B cell (primary cell): ENCODE data around the gene SLC17A1. TPM values are rescaled to one million over a fixed set of nuclear protein-coding genes. Genes with fewer than 3 reads are reported as not detected.

ENCODE experiments used
- ATAC-seq: fragments of 200-7000 bp; cut with Tn5 transposase; one replicate; pipeline ENCODE4 v1.10.0; 2021; ENCODE audit warnings: low read depth, mild to moderate bottlenecking, moderate number of reproducible peaks, moderate library complexity
- CTCF ChIA-PET: fragments of 350-600 bp; sonication (Branson Sonifier 250); formaldehyde crosslinking; loops from one replicate; lab custom pipeline; 2021; ENCODE audit warnings: antibody characterized with exemption, inconsistent platforms; lab: Charles Lee
- POLR2A ChIA-PET: fragments of 350-600 bp; sonication (Branson Sonifier 250); formaldehyde crosslinking; loops from one replicate; lab custom pipeline; 2021; ENCODE audit warnings: antibody characterized with exemption; lab: Charles Lee
- DNase-seq: peaks from one replicate; pipeline ENCODE4 v3.0.0; 2013
- H2AFZ ChIP-seq: 2 replicates; pipeline ENCODE4 v1.6.1; 2012; ENCODE audit warnings: mild to moderate bottlenecking, low read depth, low read length; ENCODE audit not compliant: insufficient read depth, poor library complexity, severe bottlenecking
- H3K27ac ChIP-seq, 2 donors: 1 replicate in 1 of 2; 2 replicates in 1 of 2; pipeline ENCODE4 v1.5.1; 2012 to 2013; ENCODE audit warnings: low read length in 2 of 2, mild to moderate bottlenecking in 2 of 2, moderate library complexity in 1 of 2
- H3K27me3 ChIP-seq, 4 experiments: fragments of 200-600 bp in 1 of 4; sonication (generic) in 1 of 4; replicated peaks in 1 of 4; 1 replicate in 2 of 4; 2 replicates in 2 of 4; pipeline versions ENCODE4 v1.6.1 to v1.7.0; 2013 to 2016; ENCODE audit warnings: low read length in 3 of 4, mild to moderate bottlenecking in 2 of 4, mixed read lengths in 1 of 4, moderate library complexity in 1 of 4; ENCODE audit not compliant: insufficient read depth in 4 of 4, control insufficient read depth in 3 of 4; ENCODE audit errors: control extremely low read depth in 1 of 4
- H3K36me3 ChIP-seq, 2 experiments: replicated peaks in 1 of 2; 1 replicate in 1 of 2; 2 replicates in 1 of 2; pipeline versions ENCODE4 v1.6.1 to v1.7.1; 2013; ENCODE audit warnings: low read length in 1 of 2; ENCODE audit not compliant: insufficient read depth in 2 of 2, control insufficient read depth in 1 of 2; ENCODE audit errors: control extremely low read depth in 1 of 2, extremely low read depth in 1 of 2
- H3K4me1 ChIP-seq, 2 donors: fragments of 200-600 bp in 1 of 2; sonication (generic) in 1 of 2; 1 replicate in 1 of 2; 2 replicates in 1 of 2; pipeline versions ENCODE4 v1.5.1 to v1.6.1; 2013 to 2017; ENCODE audit warnings: low read length in 2 of 2; ENCODE audit not compliant: control insufficient read depth in 2 of 2, insufficient read depth in 2 of 2
- H3K4me2 ChIP-seq: replicated peaks from 2 replicates; pipeline ENCODE3; 2012; ENCODE audit warnings: mild to moderate bottlenecking, low read depth, low read length; ENCODE audit not compliant: poor library complexity, severe bottlenecking
- H3K4me3 ChIP-seq, 5 experiments: fragments of 200-600 bp in 1 of 5; sonication (generic) in 1 of 5; 1 replicate in 3 of 5; 2 replicates in 2 of 5; pipeline versions ENCODE4 v1.5.1 to v1.7.0; 2011 to 2016; ENCODE audit warnings: low read length in 4 of 5, mild to moderate bottlenecking in 4 of 5, low read depth in 2 of 5, control low read depth in 1 of 5, moderate library complexity in 1 of 5; ENCODE audit not compliant: insufficient read depth in 1 of 5; ENCODE audit errors: control extremely low read depth in 1 of 5, extremely low read depth in 1 of 5
- H3K79me2 ChIP-seq: fragments of 200-600 bp; sonication (generic); one replicate; pipeline ENCODE4 v1.6.0; 2016; ENCODE audit warnings: low read length; ENCODE audit not compliant: control insufficient read depth, insufficient read depth
- H3K9ac ChIP-seq: fragments of 200-600 bp; sonication (generic); 2 replicates; pipeline ENCODE4 v1.6.1; 2017; ENCODE audit warnings: mild to moderate bottlenecking, low read length, moderate library complexity
- H3K9me3 ChIP-seq, 3 donors: one replicate each; pipeline versions ENCODE4 v1.6.1 to v1.7.1; 2013; ENCODE audit warnings: low read length in 2 of 3; ENCODE audit not compliant: control insufficient read depth in 2 of 3, insufficient read depth in 1 of 3; ENCODE audit errors: control extremely low read depth in 1 of 3
- H4K20me1 ChIP-seq: 2 replicates; pipeline ENCODE4 v1.6.0; 2012; ENCODE audit warnings: mild to moderate bottlenecking, low read length; ENCODE audit not compliant: insufficient read depth, control insufficient read depth, poor library complexity, severe bottlenecking
- H3K27ac Mint-ChIP-seq: one replicate; pipeline ENCODE4 v1.8.0; 2021; ENCODE audit warnings: mixed read lengths
- H3K27me3 Mint-ChIP-seq: one replicate; pipeline ENCODE4 v1.8.0; 2021; ENCODE audit warnings: mixed read lengths
- H3K4me1 Mint-ChIP-seq: one replicate; pipeline ENCODE4 v1.8.0; 2021; ENCODE audit warnings: mixed read lengths
- H3K4me3 Mint-ChIP-seq: one replicate; pipeline ENCODE4 v1.8.0; 2021; ENCODE audit warnings: mixed read lengths
- H3K9me3 Mint-ChIP-seq: one replicate; pipeline ENCODE4 v1.8.0; 2022; ENCODE audit warnings: mixed read lengths; ENCODE audit not compliant: insufficient read depth
- EZH2 ChIP-seq: IDR thresholded peaks from 2 replicates; pipeline ENCODE4 v1.6.1; 2012; ENCODE audit warnings: borderline replicate concordance, low read depth, mild to moderate bottlenecking, moderate library complexity, low read length; ENCODE audit not compliant: insufficient read depth, poor library complexity, severe bottlenecking
- WGBS: methylation state at CpG from one replicate; pipeline ENCODE4 v1.1.5; 2013; ENCODE audit warnings: missing lambda C conversion rate; ENCODE audit not compliant: insufficient coverage; 5-methylcytosine and 5-hydroxymethylcytosine counted together
- intact Hi-C: fragments of 100-400 bp; cut with micrococcal nuclease; formaldehyde crosslinking; loops from one replicate; pipeline ENCODE4 v1.10.0; 2022
- polyA plus RNA-seq: library from polyadenylated mRNA; depleted of rRNA; stranded (reverse); fragments of >200 nt; gene quantifications from 2 replicates; pipeline ENCODE4 v1.2.3, GENCODE V29; 2012
- total RNA-seq, 2 donors: library from RNA; stranded (reverse); fragments of 120-200 nt in 1 of 2; gene quantifications; 1 replicate in 1 of 2; 2 replicates in 1 of 2; pipeline versions ENCODE4 v1.2.3 to v1.2.4, GENCODE V29; 2013 to 2022
- TF ChIP-seq, protein P1 (sequence below): fragments of 200-600 bp; IDR thresholded peaks from one replicate; pipeline ENCODE4 v1.8.0; 2022; ENCODE audit warnings: antibody characterized with exemption, mild to moderate bottlenecking

SLC17A1 gene
- total and polyA plus RNA-seq, 2 donors (not counting 1 experiment from before 2014, with no cell fraction given) = not detected

DNA sequence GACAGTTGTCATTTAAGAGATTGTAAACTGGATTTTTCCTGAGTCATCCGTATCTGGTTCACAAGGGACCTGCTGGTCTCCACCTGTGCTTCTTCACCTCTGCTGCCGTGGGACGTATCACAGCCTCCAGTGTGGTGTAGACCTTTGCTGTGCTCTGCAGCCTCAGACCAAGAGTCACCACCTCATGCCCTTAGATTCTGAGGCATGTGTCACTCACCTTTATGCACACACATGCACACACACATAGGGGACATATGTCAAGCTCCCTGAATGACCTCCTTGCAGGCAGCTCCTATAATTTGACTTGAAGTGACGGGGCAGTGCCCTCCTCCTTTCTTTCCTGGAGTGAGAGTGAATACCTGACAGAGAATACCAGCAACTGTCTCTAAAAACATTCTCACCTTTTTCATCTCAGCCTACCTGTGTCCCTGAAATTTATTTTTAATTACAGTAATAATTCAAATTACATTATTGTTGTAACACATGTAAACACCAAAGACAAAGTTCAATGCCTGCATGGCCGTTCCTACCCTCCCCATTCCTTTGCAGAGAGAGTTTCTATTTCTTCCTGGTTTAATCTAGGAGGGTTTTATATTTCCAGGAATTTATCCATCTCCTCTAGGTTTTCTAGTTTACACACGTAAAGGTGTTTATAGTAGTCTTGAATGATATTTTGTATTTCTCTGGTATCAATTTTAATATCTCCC is 73.8 kb downstream of the SLC17A1 start:
- no peak overlapping the region for H3K4me3 Mint-ChIP-seq
- Histone ChIP-seq H4K20me1 (no peaks in the 10 kb centered on the region), H3K4me3 (no peak overlapping the region), H3K27me3 (peaks cover 0 to 3% (median 0%) of the 10 kb centered on the region in 4 experiments), H3K27ac (no peak overlapping the region), H3K4me1 (no peaks in the 10 kb centered on the region), H2AFZ (no peak overlapping the region), H3K9me3 (no peaks in the 10 kb centered on the region), H3K4me2 (no peak overlapping the region), H3K9ac (no peak overlapping the region), H3K79me2 (no peaks in the 10 kb centered on the region), H3K36me3 (no peaks in the 10 kb centered on the region)
- H3K4me1 Mint-ChIP-seq = no peaks in the 10 kb centered on the region
- DNase-seq (no peak), ATAC-seq (no peak)
- peaks cover 35% of the 10 kb centered on the region for H3K27me3 Mint-ChIP-seq
- intact Hi-C loops = no loop called here
- TF ChIP-seq, protein P1, sequence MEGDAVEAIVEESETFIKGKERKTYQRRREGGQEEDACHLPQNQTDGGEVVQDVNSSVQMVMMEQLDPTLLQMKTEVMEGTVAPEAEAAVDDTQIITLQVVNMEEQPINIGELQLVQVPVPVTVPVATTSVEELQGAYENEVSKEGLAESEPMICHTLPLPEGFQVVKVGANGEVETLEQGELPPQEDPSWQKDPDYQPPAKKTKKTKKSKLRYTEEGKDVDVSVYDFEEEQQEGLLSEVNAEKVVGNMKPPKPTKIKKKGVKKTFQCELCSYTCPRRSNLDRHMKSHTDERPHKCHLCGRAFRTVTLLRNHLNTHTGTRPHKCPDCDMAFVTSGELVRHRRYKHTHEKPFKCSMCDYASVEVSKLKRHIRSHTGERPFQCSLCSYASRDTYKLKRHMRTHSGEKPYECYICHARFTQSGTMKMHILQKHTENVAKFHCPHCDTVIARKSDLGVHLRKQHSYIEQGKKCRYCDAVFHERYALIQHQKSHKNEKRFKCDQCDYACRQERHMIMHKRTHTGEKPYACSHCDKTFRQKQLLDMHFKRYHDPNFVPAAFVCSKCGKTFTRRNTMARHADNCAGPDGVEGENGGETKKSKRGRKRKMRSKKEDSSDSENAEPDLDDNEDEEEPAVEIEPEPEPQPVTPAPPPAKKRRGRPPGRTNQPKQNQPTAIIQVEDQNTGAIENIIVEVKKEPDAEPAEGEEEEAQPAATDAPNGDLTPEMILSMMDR = no peak
- no peak for TF ChIP-seq EZH2
- ChIA-PET CTCF (no interaction called here), POLR2A (no interaction called here)
- H3K9me3 Mint-ChIP-seq = no peaks in the 10 kb centered on the region
- 67% methylated on average over 4 of the region's 6 CpGs for WGBS
- H3K27ac Mint-ChIP-seq = no peak overlapping the region
